Panc1 (cell line): ENCODE data around the gene PRR36. TPM values are rescaled to one million over a fixed set of nuclear protein-coding genes. Genes with fewer than 3 reads are reported as not detected.

Experiments
- ATAC-seq: fragments of 200-7000 bp; cut with Tn5 transposase; 2 replicates; pipeline ENCODE4 v1.9.1; 2020; ENCODE audit warnings: mild to moderate bottlenecking, moderate library complexity
- BruUV-seq: library from RNA; stranded (reverse); fragments of 400-500 nt; replicated peaks from 2 replicates; lab custom pipeline; 2021; lab: Mats Ljungman, UMichigan
- CTCF ChIA-PET: fragments of 300-600 bp; sonication (Branson Sonifier 250); formaldehyde crosslinking; loops from one replicate; lab custom pipeline; 2022; ENCODE audit warnings: antibody characterized with exemption; lab: Charles Lee
- POLR2A ChIA-PET: fragments of 300-600 bp; sonication (Branson Sonifier 250); formaldehyde crosslinking; loops from one replicate; lab custom pipeline; 2022; ENCODE audit warnings: antibody characterized with exemption; lab: Charles Lee
- DNase-seq: peaks from one replicate; pipeline ENCODE4 v3.0.0-alpha.2; 2010; ENCODE audit warnings: low read depth, low spot score
- H3K27ac ChIP-seq: 2 replicates; pipeline ENCODE4 v1.5.1; 2011; ENCODE audit warnings: mild to moderate bottlenecking, low read length, inconsistent platforms
- H3K27me3 ChIP-seq: fragments of 200-500 bp; sonication (Bioruptor generic); 2 replicates; pipeline ENCODE4 v1.6.0; 2014; ENCODE audit warnings: low read length, inconsistent platforms; ENCODE audit not compliant: control insufficient read depth, insufficient read depth
- H3K36me3 ChIP-seq: fragments of 200-500 bp; sonication (Bioruptor generic); 2 replicates; pipeline ENCODE4 v1.5.1; 2014; ENCODE audit warnings: inconsistent platforms, mild to moderate bottlenecking, low read length, moderate library complexity; ENCODE audit not compliant: control insufficient read depth, insufficient read depth
- H3K4me1 ChIP-seq: 2 replicates; pipeline ENCODE4 v1.5.1; 2011; ENCODE audit warnings: inconsistent platforms, mild to moderate bottlenecking, low read length, moderate library complexity; ENCODE audit not compliant: control insufficient read depth, insufficient read depth
- H3K4me3 ChIP-seq, 2 experiments: 2 replicates each; pipeline ENCODE4 v1.5.1; 2011 to 2012; ENCODE audit warnings: low read depth in 2 of 2, low read length in 2 of 2, mild to moderate bottlenecking in 2 of 2, inconsistent platforms in 1 of 2, moderate library complexity in 1 of 2
- H3K9me3 ChIP-seq: fragments of 200-500 bp; sonication (Bioruptor generic); 2 replicates; pipeline ENCODE4 v1.5.1; 2014; ENCODE audit warnings: low read depth, mild to moderate bottlenecking, inconsistent platforms, low read length, moderate library complexity; ENCODE audit not compliant: control insufficient read depth, insufficient read depth
- CTCF ChIP-seq: fragments of 450-650 bp; IDR thresholded peaks from 2 replicates; pipeline ENCODE4 v1.5.1; 2017; ENCODE audit warnings: mild to moderate bottlenecking
- SIN3A ChIP-seq: IDR thresholded peaks from 2 replicates; pipeline ENCODE4 v1.6.1; 2012; ENCODE audit warnings: low read depth, mild to moderate bottlenecking, low read length, moderate library complexity, borderline replicate concordance; ENCODE audit not compliant: insufficient read depth
- in situ Hi-C: cut with HindIII; loops from 2 replicates; pipeline ENCODE4 v1.10.0; 2016; ENCODE audit warnings: low sequenced_read_pairs, low pct_unique_long_range_greater_than_20kb
- intact Hi-C: fragments of 100-400 bp; cut with micrococcal nuclease; formaldehyde crosslinking; loops from one replicate; pipeline ENCODE4 v1.10.0; 2022; ENCODE audit not compliant: unreplicated experiment
- total RNA-seq: library from RNA; stranded (reverse); gene quantifications from one replicate; pipeline ENCODE4 v1.2.1, GENCODE V29; 2021; ENCODE audit not compliant: unreplicated experiment
- TF ChIP-seq, protein P1 (sequence below), 2 experiments: IDR thresholded peaks; 2 replicates each; pipeline ENCODE4 v1.6.1; 2011 to 2012; ENCODE audit warnings: low read depth in 2 of 2, control low read depth in 1 of 2, low read length in 1 of 2, mild to moderate bottlenecking in 1 of 2, moderate library complexity in 1 of 2; ENCODE audit not compliant: insufficient read depth in 1 of 2

The PRR36 gene
- total RNA-seq, 1 experiment from 2014 or later, result 3.7 TPM

GRCh38 chr19:7861619-7862412 is 12.4 kb downstream of the PRR36 start:
- H3K4me3 ChIP-seq, result no peak overlapping the region
- BruUV-seq, result no TSS peak

DNA sequence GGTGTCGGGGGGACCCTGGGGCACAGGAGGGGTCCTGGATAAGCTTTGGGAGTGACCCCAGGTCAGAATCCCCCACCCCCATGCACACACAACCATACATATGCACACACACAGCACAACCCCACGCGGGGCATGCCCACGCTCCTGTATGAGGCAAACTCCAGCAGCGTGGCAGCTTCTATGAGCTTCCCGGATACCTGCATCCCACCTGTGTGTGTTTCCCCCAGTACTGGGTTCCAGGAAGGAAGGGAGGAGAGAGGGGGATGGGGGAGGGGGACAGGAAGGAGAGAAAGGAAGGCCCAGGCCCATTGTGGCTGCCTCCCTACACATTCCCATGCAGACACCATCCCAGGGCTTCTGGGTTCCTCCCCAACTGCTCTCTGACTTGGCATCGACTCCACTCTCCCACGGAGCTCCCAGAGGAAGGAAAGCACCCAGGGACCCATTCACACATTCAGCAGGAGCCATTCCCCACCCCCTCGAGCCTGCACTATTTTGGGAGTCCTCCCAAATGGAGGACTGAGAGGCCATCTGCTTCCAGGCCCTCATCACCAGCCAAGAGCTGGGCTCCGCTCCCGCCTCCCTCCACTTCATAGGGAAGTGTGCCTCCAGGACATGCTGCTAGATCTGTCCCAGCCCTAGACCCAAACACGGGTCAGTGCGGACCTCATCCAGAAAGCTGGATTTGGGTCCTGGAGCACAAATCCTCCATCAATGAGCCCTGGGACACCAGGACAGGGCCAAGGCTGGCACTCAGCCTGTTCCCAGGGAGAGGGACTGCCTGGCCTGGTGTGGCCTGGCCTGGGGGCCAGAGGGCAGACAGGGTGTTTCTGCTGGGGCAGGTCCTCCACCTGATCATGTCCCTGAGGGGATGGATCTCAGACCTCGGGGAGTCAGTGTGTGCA is 13.2 kb downstream of the PRR36 start:
- Histone ChIP-seq H3K36me3 (no peaks in the 10 kb centered on the region), H3K27me3 (no peaks in the 10 kb centered on the region), H3K4me1 (no peaks in the 10 kb centered on the region), H3K9me3 (no peaks in the 10 kb centered on the region), H3K27ac (no peak overlapping the region), H3K4me3 (no peak overlapping the region)
- intact Hi-C loops, result no loop called here
- ATAC-seq (no peak), DNase-seq (no peak)
- CTCF ChIA-PET, result no interaction called here
- no peak for TF ChIP-seq CTCF
- no peak for TF ChIP-seq SIN3A
- in situ Hi-C loops, result no loop called here
- no TSS peak for BruUV-seq
- POLR2A ChIA-PET, result interaction anchor here (0.5 kb wide), 1 partner anchor 255 kb away, joined by 3 read pairs; no protein-coding TSS in a partner anchor

More at GRCh38 chr19:7861619-7862412, 12.4 kb downstream of the PRR36 start:
- in situ Hi-C loops (no loop called here), intact Hi-C loops (no loop called here)
- DNase-seq, result no peak
- Histone ChIP-seq H3K4me1 (no peaks in the 10 kb centered on the region), H3K36me3 (no peaks in the 10 kb centered on the region), H3K9me3 (no peaks in the 10 kb centered on the region), H3K27me3 (no peaks in the 10 kb centered on the region), H3K27ac (no peak overlapping the region)
- ChIA-PET POLR2A (interaction anchor here (0.5 kb wide), 1 partner anchor 26 kb away, joined by 3 read pairs; the partner anchor contains the start of gene LRRC8E), CTCF (interaction anchor here (0.6 kb wide), 1 partner anchor 62 kb away, joined by 5 read pairs; no protein-coding TSS in a partner anchor)
- TF ChIP-seq, protein P1, sequence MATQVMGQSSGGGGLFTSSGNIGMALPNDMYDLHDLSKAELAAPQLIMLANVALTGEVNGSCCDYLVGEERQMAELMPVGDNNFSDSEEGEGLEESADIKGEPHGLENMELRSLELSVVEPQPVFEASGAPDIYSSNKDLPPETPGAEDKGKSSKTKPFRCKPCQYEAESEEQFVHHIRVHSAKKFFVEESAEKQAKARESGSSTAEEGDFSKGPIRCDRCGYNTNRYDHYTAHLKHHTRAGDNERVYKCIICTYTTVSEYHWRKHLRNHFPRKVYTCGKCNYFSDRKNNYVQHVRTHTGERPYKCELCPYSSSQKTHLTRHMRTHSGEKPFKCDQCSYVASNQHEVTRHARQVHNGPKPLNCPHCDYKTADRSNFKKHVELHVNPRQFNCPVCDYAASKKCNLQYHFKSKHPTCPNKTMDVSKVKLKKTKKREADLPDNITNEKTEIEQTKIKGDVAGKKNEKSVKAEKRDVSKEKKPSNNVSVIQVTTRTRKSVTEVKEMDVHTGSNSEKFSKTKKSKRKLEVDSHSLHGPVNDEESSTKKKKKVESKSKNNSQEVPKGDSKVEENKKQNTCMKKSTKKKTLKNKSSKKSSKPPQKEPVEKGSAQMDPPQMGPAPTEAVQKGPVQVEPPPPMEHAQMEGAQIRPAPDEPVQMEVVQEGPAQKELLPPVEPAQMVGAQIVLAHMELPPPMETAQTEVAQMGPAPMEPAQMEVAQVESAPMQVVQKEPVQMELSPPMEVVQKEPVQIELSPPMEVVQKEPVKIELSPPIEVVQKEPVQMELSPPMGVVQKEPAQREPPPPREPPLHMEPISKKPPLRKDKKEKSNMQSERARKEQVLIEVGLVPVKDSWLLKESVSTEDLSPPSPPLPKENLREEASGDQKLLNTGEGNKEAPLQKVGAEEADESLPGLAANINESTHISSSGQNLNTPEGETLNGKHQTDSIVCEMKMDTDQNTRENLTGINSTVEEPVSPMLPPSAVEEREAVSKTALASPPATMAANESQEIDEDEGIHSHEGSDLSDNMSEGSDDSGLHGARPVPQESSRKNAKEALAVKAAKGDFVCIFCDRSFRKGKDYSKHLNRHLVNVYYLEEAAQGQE (IDR thresholded peaks at IDR 0.05; ENCODE audit: insufficient read depth in 1 of 2, low read depth in 2 of 2, low read length in 1 of 2), result no peak
- no peak for TF ChIP-seq SIN3A
- peak; percentile 43; the same call in 1 of the 2 replicates for TF ChIP-seq CTCF
- no peak for ATAC-seq
